Hepatocyte (in vitro differentiated cells): Measurements from ENCODE around the gene CELF4. TPM values are rescaled to one million over a fixed set of nuclear protein-coding genes. Genes with fewer than 3 reads are reported as not detected.

Source experiments
- DNase-seq: peaks from one replicate; pipeline ENCODE4 v3.0.0-alpha.2; 2016; ENCODE audit warnings: low spot score
- H2AFZ ChIP-seq: fragments of 200-600 bp; sonication (generic); 2 replicates; pipeline ENCODE4 v1.6.0; 2016; ENCODE audit warnings: antibody characterized with exemption, mild to moderate bottlenecking
- H3K27ac ChIP-seq: fragments of 200-600 bp; sonication (generic); 2 replicates; pipeline ENCODE4 v1.5.1; 2016; ENCODE audit warnings: mild to moderate bottlenecking
- H3K27me3 ChIP-seq: fragments of 200-600 bp; sonication (generic); 2 replicates; pipeline ENCODE4 v1.6.1; 2016
- H3K36me3 ChIP-seq: fragments of 200-600 bp; sonication (generic); replicated peaks from 2 replicates; pipeline ENCODE4 v1.5.1; 2016; ENCODE audit warnings: low read depth; ENCODE audit not compliant: insufficient read depth
- H3K4me1 ChIP-seq: fragments of 200-600 bp; sonication (generic); 2 replicates; pipeline ENCODE4 v1.5.1; 2016; ENCODE audit warnings: mild to moderate bottlenecking, moderate library complexity; ENCODE audit not compliant: insufficient read depth
- H3K4me2 ChIP-seq: fragments of 200-600 bp; sonication (generic); 2 replicates; pipeline ENCODE4 v1.6.0; 2016
- H3K4me3 ChIP-seq: fragments of 200-600 bp; sonication (generic); 2 replicates; pipeline ENCODE4 v1.5.1; 2016; ENCODE audit warnings: mild to moderate bottlenecking
- H3K79me2 ChIP-seq: fragments of 200-600 bp; sonication (generic); 2 replicates; pipeline ENCODE4 v1.6.0; 2017; ENCODE audit warnings: mild to moderate bottlenecking
- H3K9me2 ChIP-seq: fragments of 200-600 bp; sonication (generic); replicated peaks from 2 replicates; pipeline ENCODE4 v1.6.0; 2017; ENCODE audit warnings: mild to moderate bottlenecking; ENCODE audit not compliant: insufficient read depth
- H3K9me3 ChIP-seq: fragments of 200-600 bp; sonication (generic); 2 replicates; pipeline ENCODE4 v1.5.1; 2016; ENCODE audit warnings: low read depth, mild to moderate bottlenecking
- H4K20me1 ChIP-seq: fragments of 200-600 bp; sonication (generic); 2 replicates; pipeline ENCODE4 v1.6.0; 2016; ENCODE audit warnings: mild to moderate bottlenecking; ENCODE audit not compliant: insufficient read depth, poor library complexity, severe bottlenecking
- EZH2 ChIP-seq: fragments of 200-600 bp; sonication (generic); IDR thresholded peaks from 2 replicates; pipeline ENCODE4 v1.6.1; 2016; ENCODE audit warnings: antibody characterized with exemption, mild to moderate bottlenecking, borderline replicate concordance
- EZH2phosphoT487 ChIP-seq: fragments of 200-600 bp; sonication (generic); IDR thresholded peaks from one replicate; pipeline ENCODE4 v1.6.1; 2018; ENCODE audit warnings: antibody characterized with exemption, mild to moderate bottlenecking, low read depth, moderate library complexity; ENCODE audit not compliant: unreplicated experiment, severe bottlenecking
- WGBS: methylation state at CpG from one replicate; pipeline ENCODE4 v1.1.6; 2016; ENCODE audit warnings: low lambda C conversion rate; ENCODE audit errors: missing lambda C conversion rate; 5-methylcytosine and 5-hydroxymethylcytosine counted together
- polyA plus RNA-seq: library from polyadenylated mRNA; unstranded; fragments of >200 nt; fragmentation: Nextera tagmentation; extraction: Ambion mirVana; gene quantifications from 2 replicates; pipeline ENCODE4 v1.2.1, GENCODE V29; 2016
- total RNA-seq: library from RNA; depleted of rRNA; stranded (reverse); fragments of >200 nt; gene quantifications from 2 replicates; pipeline ENCODE4 v1.2.3, GENCODE V29; 2014
- TF ChIP-seq, protein P1 (sequence below): fragments of 200-600 bp; sonication (generic); IDR thresholded peaks from 2 replicates; pipeline ENCODE4 v1.5.1; 2016; ENCODE audit warnings: antibody characterized with exemption, mild to moderate bottlenecking; ENCODE audit not compliant: poor library complexity

The CELF4 gene
- total and polyA plus RNA-seq, 2 experiments from 2014 or later, result 1.3 to 2.9 TPM

DNA sequence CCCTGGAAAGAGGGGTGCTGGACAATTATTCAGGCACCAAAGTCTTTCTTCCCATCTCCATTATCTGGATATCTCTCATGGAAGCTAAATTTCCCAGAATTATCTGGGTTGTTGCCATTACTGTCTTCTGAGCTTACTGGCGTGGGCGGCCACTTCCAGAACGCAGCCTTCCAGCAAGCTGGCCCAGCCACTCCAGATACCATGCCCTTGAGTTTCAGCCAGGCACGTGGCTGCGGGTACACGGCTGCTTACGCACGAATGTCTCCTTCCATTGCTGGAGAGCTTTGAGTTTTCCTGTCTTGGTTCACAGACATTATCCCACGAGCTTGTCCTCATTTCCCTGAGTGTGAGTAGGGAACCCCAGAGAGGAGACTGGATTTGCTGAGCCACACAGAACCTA is 32.7 kb downstream of the CELF4 start:
- H3K27me3 ChIP-seq, result peaks cover 19% of the 10 kb centered on the region
- no peaks in the 10 kb centered on the region for H3K9me3 ChIP-seq
- H3K4me1 ChIP-seq, result no peaks in the 10 kb centered on the region
- H3K9me2 ChIP-seq, result no peaks in the 10 kb centered on the region
- H3K36me3 ChIP-seq, result no peaks in the 10 kb centered on the region
- H3K4me3 ChIP-seq, result no peak overlapping the region
- DNase-seq, result no peak
- H4K20me1 ChIP-seq, result no peaks in the 10 kb centered on the region
- no peaks in the 10 kb centered on the region for H3K79me2 ChIP-seq
- 91% methylated on average over 9 of the region's 9 CpGs for WGBS
- no peak overlapping the region for H2AFZ ChIP-seq
- no peak overlapping the region for H3K27ac ChIP-seq
- no peak overlapping the region for H3K4me2 ChIP-seq
- TF ChIP-seq EZH2phosphoT487, result no peak
- TF ChIP-seq EZH2, result no peak
- TF ChIP-seq, protein P1, sequence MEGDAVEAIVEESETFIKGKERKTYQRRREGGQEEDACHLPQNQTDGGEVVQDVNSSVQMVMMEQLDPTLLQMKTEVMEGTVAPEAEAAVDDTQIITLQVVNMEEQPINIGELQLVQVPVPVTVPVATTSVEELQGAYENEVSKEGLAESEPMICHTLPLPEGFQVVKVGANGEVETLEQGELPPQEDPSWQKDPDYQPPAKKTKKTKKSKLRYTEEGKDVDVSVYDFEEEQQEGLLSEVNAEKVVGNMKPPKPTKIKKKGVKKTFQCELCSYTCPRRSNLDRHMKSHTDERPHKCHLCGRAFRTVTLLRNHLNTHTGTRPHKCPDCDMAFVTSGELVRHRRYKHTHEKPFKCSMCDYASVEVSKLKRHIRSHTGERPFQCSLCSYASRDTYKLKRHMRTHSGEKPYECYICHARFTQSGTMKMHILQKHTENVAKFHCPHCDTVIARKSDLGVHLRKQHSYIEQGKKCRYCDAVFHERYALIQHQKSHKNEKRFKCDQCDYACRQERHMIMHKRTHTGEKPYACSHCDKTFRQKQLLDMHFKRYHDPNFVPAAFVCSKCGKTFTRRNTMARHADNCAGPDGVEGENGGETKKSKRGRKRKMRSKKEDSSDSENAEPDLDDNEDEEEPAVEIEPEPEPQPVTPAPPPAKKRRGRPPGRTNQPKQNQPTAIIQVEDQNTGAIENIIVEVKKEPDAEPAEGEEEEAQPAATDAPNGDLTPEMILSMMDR, result no peak

DNA sequence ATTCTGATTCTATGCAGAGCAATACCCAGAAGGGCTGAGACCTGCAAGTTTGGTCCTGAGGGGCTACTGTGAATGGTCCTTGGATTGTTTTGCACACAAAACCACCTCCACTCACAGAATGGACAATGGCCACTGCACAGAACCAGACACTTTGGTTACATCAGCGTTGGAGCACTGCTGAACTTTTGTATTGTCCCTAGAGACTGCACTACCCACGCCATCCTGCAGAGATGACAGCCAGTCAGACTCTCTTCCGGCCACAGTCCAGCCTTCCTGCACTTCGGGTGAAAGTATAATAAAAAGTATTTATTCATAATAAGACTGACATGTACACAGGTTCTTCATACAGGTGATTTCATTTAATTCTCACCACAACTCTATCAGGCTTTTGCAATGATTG is 35.7 kb downstream of the CELF4 start:
- H2AFZ ChIP-seq, result no peak overlapping the region
- H3K27me3 ChIP-seq, result peaks cover 43% of the 10 kb centered on the region
- H3K36me3 ChIP-seq, result no peaks in the 10 kb centered on the region
- no peak for DNase-seq
- no peaks in the 10 kb centered on the region for H3K4me1 ChIP-seq
- no peak overlapping the region for H3K4me3 ChIP-seq
- whole genome bisulfite sequencing, result 70% methylated on average over 4 of the region's 4 CpGs
- no peaks in the 10 kb centered on the region for H3K9me2 ChIP-seq
- H3K4me2 ChIP-seq, result no peak overlapping the region
- H4K20me1 ChIP-seq, result no peaks in the 10 kb centered on the region
- TF ChIP-seq, protein P1, result no peak
- TF ChIP-seq EZH2phosphoT487 (no peak), EZH2 (no peak)
- no peaks in the 10 kb centered on the region for H3K9me3 ChIP-seq
- no peak overlapping the region for H3K27ac ChIP-seq
- no peaks in the 10 kb centered on the region for H3K79me2 ChIP-seq

DNA sequence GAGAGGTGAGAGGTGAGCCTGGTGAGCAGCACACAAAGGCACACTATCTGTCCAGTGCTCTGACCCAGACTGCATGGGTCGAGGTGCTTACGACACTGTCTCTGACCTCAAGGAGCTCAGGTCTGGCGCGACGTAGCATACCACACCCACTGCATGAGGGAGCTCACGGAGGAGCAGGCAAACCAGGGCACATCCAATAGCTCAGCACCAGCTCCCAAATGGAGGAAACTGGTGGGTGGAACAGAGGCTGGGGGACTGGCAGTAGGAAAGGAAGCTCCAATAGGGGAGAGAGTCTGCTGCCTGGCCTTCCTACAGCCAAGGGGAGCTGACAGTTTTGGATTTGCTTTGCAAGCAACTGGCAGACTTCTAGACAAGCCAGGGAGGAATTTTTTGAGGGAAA is 36.3 kb downstream of the CELF4 start:
- Histone ChIP-seq H4K20me1 (no peaks in the 10 kb centered on the region), H3K27ac (no peak overlapping the region), H3K4me3 (no peak overlapping the region), H3K4me2 (no peak overlapping the region), H3K27me3 (peaks cover 48% of the 10 kb centered on the region), H3K9me3 (no peaks in the 10 kb centered on the region), H3K4me1 (peaks cover 2% of the 10 kb centered on the region), H2AFZ (no peak overlapping the region), H3K9me2 (no peaks in the 10 kb centered on the region), H3K79me2 (no peaks in the 10 kb centered on the region), H3K36me3 (no peaks in the 10 kb centered on the region)
- no peak for TF ChIP-seq EZH2phosphoT487
- no peak for TF ChIP-seq EZH2
- TF ChIP-seq, protein P1, result no peak
- DNase-seq, result no peak
- WGBS, result 87% methylated on average over 6 of the region's 6 CpGs

DNA sequence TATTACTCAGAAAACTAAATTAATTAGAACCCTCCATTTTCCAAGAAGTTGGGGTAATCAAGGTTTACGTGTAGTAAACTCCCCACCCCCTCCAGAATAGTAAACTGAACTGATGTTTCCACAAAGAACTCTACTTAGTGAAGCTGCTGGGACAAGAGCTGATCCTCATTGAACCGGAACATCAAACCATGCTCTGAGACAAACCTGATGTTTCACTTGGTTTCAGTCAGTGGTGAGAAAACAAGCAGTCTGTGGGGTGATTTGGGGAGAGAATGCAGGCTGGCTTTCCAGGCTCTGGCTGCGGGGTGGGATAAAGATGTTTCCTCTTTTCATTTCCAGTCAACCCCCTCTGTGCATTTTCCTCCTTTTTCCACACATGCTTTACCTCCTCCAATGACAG is 38.2 kb downstream of the CELF4 start:
- Histone ChIP-seq H3K36me3 (no peaks in the 10 kb centered on the region), H3K27me3 (peaks cover 63% of the 10 kb centered on the region), H4K20me1 (no peaks in the 10 kb centered on the region), H3K4me1 (peaks cover 3% of the 10 kb centered on the region), H3K4me2 (no peak overlapping the region), H2AFZ (no peak overlapping the region), H3K79me2 (no peaks in the 10 kb centered on the region), H3K27ac (no peak overlapping the region), H3K9me2 (no peaks in the 10 kb centered on the region), H3K4me3 (no peak overlapping the region), H3K9me3 (no peaks in the 10 kb centered on the region)
- no peak for TF ChIP-seq EZH2phosphoT487
- TF ChIP-seq, protein P1, result no peak
- no peak for TF ChIP-seq EZH2
- 82% methylated on average over 3 of the region's 3 CpGs for WGBS
- DNase-seq, result no peak
